ENCODE measurements around the gene GLRA3. TPM values are rescaled to one million over a fixed set of nuclear protein-coding genes. Genes with fewer than 3 reads are reported as not detected.
"Not testable (repeated sequence)": the region's sequence is repeated elsewhere in the genome, so short reads cannot be mapped to it uniquely, and the experiment has no call there.

The GLRA3 gene
- total RNA-seq, 1 donor from 2014 or later = not detected

DNA sequence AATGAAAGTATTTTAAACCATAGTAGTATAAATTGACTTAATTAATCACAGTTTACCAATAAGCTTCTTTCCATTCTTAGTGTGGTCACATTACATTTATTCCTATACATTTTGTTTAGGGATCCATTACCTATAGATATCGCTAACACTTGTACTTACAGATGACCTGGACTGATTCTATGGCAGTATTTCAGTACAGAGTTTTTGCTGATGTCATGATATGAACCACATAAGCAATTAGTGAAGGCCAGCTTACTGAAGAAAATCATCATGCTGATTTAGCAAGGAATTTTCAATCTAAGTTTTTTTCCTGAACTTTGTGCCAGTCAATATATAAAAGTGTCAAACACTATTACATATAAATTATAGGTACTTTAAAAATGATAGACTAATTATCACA is 193.3 kb downstream of the GLRA3 start:
- TF ChIP-seq CTCF (conservative IDR thresholded peaks at IDR 0.05) = no peak
- Mint-ChIP-seq H3K27ac (ENCODE audit: unreplicated experiment) (no peak overlapping the region), H3K27me3 (ENCODE audit: low read depth) (peaks cover 2% of the 10 kb centered on the region), H3K36me3 (ENCODE audit: low read depth) (no peaks in the 10 kb centered on the region), H3K4me1 (no peaks in the 10 kb centered on the region), H3K9me3 (no peaks in the 10 kb centered on the region), H3K4me3 (no peak overlapping the region)
- no peak for DNase-seq (ENCODE audit: low read depth, low spot score)

- no peaks in the 10 kb centered on the region for H3K36me3 Mint-ChIP-seq (ENCODE audit: low read depth)
These were observed 195.6 kb downstream of the GLRA3 start for GRCh38 chr4:174633399-174633798.

GRCh38 chr4:174631901-174632758 is 196.9 kb downstream of the GLRA3 start:
- Mint-ChIP-seq H3K9me3 (no peaks in the 10 kb centered on the region), H3K4me1 (no peaks in the 10 kb centered on the region), H3K27me3 (ENCODE audit: low read depth) (no peaks in the 10 kb centered on the region), H3K36me3 (ENCODE audit: low read depth) (no peaks in the 10 kb centered on the region), H3K27ac (ENCODE audit: unreplicated experiment) (no peak overlapping the region), H3K4me3 (no peak overlapping the region)
- peak; percentile 86 for TF ChIP-seq CTCF (conservative IDR thresholded peaks at IDR 0.05)
- DNase-seq (ENCODE audit: low read depth, low spot score) = no peak

More at GRCh38 chr4:174633399-174633798, 195.6 kb downstream of the GLRA3 start:
- no peaks in the 10 kb centered on the region for H3K4me1 Mint-ChIP-seq
- no peak for TF ChIP-seq CTCF (conservative IDR thresholded peaks at IDR 0.05)
- H3K9me3 Mint-ChIP-seq = no peaks in the 10 kb centered on the region
- H3K27ac Mint-ChIP-seq (ENCODE audit: unreplicated experiment) = no peak overlapping the region
- H3K4me3 Mint-ChIP-seq = no peak overlapping the region
- no peaks in the 10 kb centered on the region for H3K27me3 Mint-ChIP-seq (ENCODE audit: low read depth)
- DNase-seq (ENCODE audit: low read depth, low spot score) = no peak

GRCh38 chr4:174629907-174630450 is 199.1 kb downstream of the GLRA3 start:
- H3K9me3 Mint-ChIP-seq; DNase-seq (ENCODE audit: low read depth, low spot score); H3K27ac Mint-ChIP-seq (ENCODE audit: unreplicated experiment); H3K4me3 Mint-ChIP-seq; H3K27me3 Mint-ChIP-seq (ENCODE audit: low read depth); H3K36me3 Mint-ChIP-seq (ENCODE audit: low read depth); H3K4me1 Mint-ChIP-seq: not testable (repeated sequence)

DNA sequence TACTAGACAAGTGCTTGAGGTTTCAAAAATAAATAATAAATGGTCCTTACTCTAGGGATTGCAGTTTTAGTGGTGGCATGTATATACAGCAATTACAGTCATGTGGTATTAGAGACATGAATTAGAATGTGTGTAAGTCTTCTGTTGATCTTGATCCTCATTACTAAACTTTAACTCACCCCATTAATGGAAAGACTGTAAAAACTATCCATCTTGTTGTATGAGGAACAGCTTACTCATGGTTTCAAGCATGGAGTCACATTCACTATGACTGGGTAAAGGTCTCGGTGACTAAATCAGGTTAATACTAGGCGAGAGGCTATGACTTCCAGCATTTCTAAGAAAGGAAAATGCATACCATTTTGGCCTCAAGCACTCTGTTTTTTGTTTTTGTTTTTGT is 199.8 kb downstream of the GLRA3 start:
- TF ChIP-seq CTCF (conservative IDR thresholded peaks at IDR 0.05) = no peak
- no peak for DNase-seq (ENCODE audit: low read depth, low spot score)
- no peaks in the 10 kb centered on the region for H3K9me3 Mint-ChIP-seq

GRCh38 chr4:174628191-174628590 is 200.9 kb downstream of the GLRA3 start:
- Mint-ChIP-seq H3K4me1 (no peaks in the 10 kb centered on the region), H3K4me3 (no peak overlapping the region)

More for the DNA sequence above, 199.8 kb downstream of the GLRA3 start:
- no peak overlapping the region for H3K4me3 Mint-ChIP-seq
- H3K36me3 Mint-ChIP-seq (ENCODE audit: low read depth) = no peaks in the 10 kb centered on the region
- no peaks in the 10 kb centered on the region for H3K27me3 Mint-ChIP-seq (ENCODE audit: low read depth)
- no peaks in the 10 kb centered on the region for H3K4me1 Mint-ChIP-seq
- no peak overlapping the region for H3K27ac Mint-ChIP-seq (ENCODE audit: unreplicated experiment)

More at GRCh38 chr4:174628191-174628590, 200.9 kb downstream of the GLRA3 start:
- DNase-seq (ENCODE audit: low read depth, low spot score) = no peak
- H3K36me3 Mint-ChIP-seq (ENCODE audit: low read depth) = no peaks in the 10 kb centered on the region
- H3K9me3 Mint-ChIP-seq = no peaks in the 10 kb centered on the region
- no peak overlapping the region for H3K27ac Mint-ChIP-seq (ENCODE audit: unreplicated experiment)
- TF ChIP-seq CTCF (conservative IDR thresholded peaks at IDR 0.05) = no peak
- H3K27me3 Mint-ChIP-seq (ENCODE audit: low read depth) = no peaks in the 10 kb centered on the region

Data from neural crest cell (in vitro differentiated cells).